PC-9 (cell line): ENCODE results near the gene IFITM5. TPM values are rescaled to one million over a fixed set of nuclear protein-coding genes. Genes with fewer than 3 reads are reported as not detected.

Experiments
- BruUV-seq: library from RNA; stranded (reverse); fragments of 400-500 nt; replicated peaks from 2 replicates; lab custom pipeline; 2021; lab: Mats Ljungman, UMichigan
- CTCF ChIA-PET: fragments of 300-600 bp; sonication (Branson Sonifier 250); formaldehyde crosslinking; loops from one replicate; lab custom pipeline; 2022; ENCODE audit warnings: antibody characterized with exemption; lab: Charles Lee
- POLR2A ChIA-PET: fragments of 300-600 bp; sonication (Branson Sonifier 250); formaldehyde crosslinking; loops from one replicate; lab custom pipeline; 2022; ENCODE audit warnings: antibody characterized with exemption; ENCODE audit not compliant: unreplicated experiment; lab: Charles Lee
- DNase-seq, 2 experiments: peaks; one replicate each; pipeline versions ENCODE4 v3.0.0 to v3.0.0-alpha.2; 2015 to 2022; ENCODE audit warnings: mixed read lengths in 1 of 2
- H2AFZ ChIP-seq: fragments of 200-600 bp; sonication (generic); 2 replicates; pipeline ENCODE4 v1.8.1; 2017; ENCODE audit warnings: antibody characterized with exemption
- H3F3A ChIP-seq: fragments of 200-600 bp; sonication (generic); 2 replicates; pipeline ENCODE4 v1.8.1; 2017; ENCODE audit warnings: antibody characterized with exemption, mild to moderate bottlenecking, low read depth; ENCODE audit not compliant: insufficient read depth
- H3K27ac ChIP-seq: fragments of 200-600 bp; sonication (generic); 2 replicates; pipeline ENCODE4 v1.6.1; 2016; ENCODE audit warnings: mixed run types
- H3K27me3 ChIP-seq: fragments of 200-600 bp; sonication (generic); 2 replicates; pipeline ENCODE4 v1.6.1; 2016; ENCODE audit warnings: low read depth, mixed run types; ENCODE audit not compliant: insufficient read depth
- H3K36me3 ChIP-seq: fragments of 200-600 bp; sonication (generic); 2 replicates; pipeline ENCODE4 v1.6.1; 2016; ENCODE audit warnings: low read depth, mixed run types
- H3K4me1 ChIP-seq: fragments of 200-600 bp; sonication (generic); replicated peaks from 2 replicates; pipeline ENCODE4 v1.6.1; 2016; ENCODE audit warnings: mixed run types; ENCODE audit not compliant: insufficient read depth
- H3K4me2 ChIP-seq: fragments of 200-600 bp; sonication (generic); 2 replicates; pipeline ENCODE4 v1.6.1; 2017; ENCODE audit warnings: mixed run types
- H3K4me3 ChIP-seq: fragments of 200-600 bp; sonication (generic); 2 replicates; pipeline ENCODE4 v1.6.1; 2016; ENCODE audit warnings: mixed run types
- H3K79me2 ChIP-seq: fragments of 200-600 bp; sonication (generic); 2 replicates; pipeline ENCODE4 v1.6.1; 2017; ENCODE audit warnings: low read depth, mixed run types
- H3K9me2 ChIP-seq: fragments of 200-600 bp; sonication (generic); 2 replicates; pipeline ENCODE4 v1.8.1; 2017; ENCODE audit warnings: mild to moderate bottlenecking; ENCODE audit not compliant: insufficient read depth
- H3K9me3 ChIP-seq: fragments of 200-600 bp; sonication (generic); 2 replicates; pipeline ENCODE4 v1.8.1; 2016; ENCODE audit warnings: low read depth; ENCODE audit not compliant: insufficient read depth
- H4K20me1 ChIP-seq: fragments of 200-600 bp; sonication (generic); 2 replicates; pipeline ENCODE4 v1.8.1; 2017; ENCODE audit not compliant: insufficient read depth
- EZH2 ChIP-seq: fragments of 200-600 bp; sonication (generic); IDR thresholded peaks from 2 replicates; pipeline ENCODE4 v1.8.0; 2017; ENCODE audit warnings: antibody characterized with exemption, low read depth
- intact Hi-C: fragments of 100-400 bp; cut with micrococcal nuclease; formaldehyde crosslinking; loops from one replicate; pipeline ENCODE4 v1.10.0; 2022; ENCODE audit not compliant: unreplicated experiment
- total RNA-seq: library from RNA; stranded (reverse); gene quantifications from 2 replicates; pipeline ENCODE4 v1.2.3, GENCODE V29; 2021
- TF ChIP-seq, protein P1 (sequence below): fragments of 200-600 bp; sonication (generic); conservative IDR thresholded peaks from 2 replicates; pipeline ENCODE4 v1.6.1; 2017; ENCODE audit warnings: mixed run types, antibody characterized with exemption, mild to moderate bottlenecking, moderate library complexity

IFITM5 gene
- total RNA-seq, 1 experiment from 2014 or later, result not detected

DNA sequence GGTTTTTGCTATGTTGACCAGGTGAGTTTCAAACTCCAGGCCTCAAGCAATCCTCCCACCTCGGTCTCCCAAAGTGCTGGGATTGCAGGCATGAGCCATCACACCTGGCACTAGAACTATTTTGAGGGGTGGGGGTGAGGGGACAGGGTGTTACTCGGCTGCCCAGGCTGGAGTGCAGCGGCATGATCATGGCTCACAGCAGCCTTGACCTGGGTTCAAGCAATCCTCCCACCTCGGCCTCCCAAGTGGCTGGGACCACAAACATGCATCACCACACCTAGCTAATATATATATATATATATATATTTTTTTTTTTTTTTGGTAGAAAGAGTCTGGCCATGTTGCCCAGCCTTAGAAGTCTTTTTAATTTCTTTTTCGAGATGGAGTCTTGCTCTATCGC, 38.4 kb upstream of the IFITM5 start:
- Histone ChIP-seq H3K9me3 (no peaks in the 10 kb centered on the region), H3K4me1 (no peaks in the 10 kb centered on the region), H3K4me2 (no peak overlapping the region), H3K27me3 (0 out of 2 replicates have a peak, but pooled peaks cover 3% of the 10 kb centered on the region), H4K20me1 (no peaks in the 10 kb centered on the region), H3K36me3 (no peaks in the 10 kb centered on the region), H3K79me2 (no peaks in the 10 kb centered on the region), H3K4me3 (no peak overlapping the region), H3K27ac (no peak overlapping the region), H2AFZ (no peak overlapping the region), H3K9me2 (no peaks in the 10 kb centered on the region), H3F3A (no peaks in the 10 kb centered on the region)
- TF ChIP-seq, protein P1, sequence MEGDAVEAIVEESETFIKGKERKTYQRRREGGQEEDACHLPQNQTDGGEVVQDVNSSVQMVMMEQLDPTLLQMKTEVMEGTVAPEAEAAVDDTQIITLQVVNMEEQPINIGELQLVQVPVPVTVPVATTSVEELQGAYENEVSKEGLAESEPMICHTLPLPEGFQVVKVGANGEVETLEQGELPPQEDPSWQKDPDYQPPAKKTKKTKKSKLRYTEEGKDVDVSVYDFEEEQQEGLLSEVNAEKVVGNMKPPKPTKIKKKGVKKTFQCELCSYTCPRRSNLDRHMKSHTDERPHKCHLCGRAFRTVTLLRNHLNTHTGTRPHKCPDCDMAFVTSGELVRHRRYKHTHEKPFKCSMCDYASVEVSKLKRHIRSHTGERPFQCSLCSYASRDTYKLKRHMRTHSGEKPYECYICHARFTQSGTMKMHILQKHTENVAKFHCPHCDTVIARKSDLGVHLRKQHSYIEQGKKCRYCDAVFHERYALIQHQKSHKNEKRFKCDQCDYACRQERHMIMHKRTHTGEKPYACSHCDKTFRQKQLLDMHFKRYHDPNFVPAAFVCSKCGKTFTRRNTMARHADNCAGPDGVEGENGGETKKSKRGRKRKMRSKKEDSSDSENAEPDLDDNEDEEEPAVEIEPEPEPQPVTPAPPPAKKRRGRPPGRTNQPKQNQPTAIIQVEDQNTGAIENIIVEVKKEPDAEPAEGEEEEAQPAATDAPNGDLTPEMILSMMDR, result no peak
- TF ChIP-seq EZH2, result no peak
- ChIA-PET CTCF (no interaction called here), POLR2A (no interaction called here)
- intact Hi-C loops, result no loop called here
- no TSS peak for BruUV-seq
- DNase-seq, result no peak

DNA sequence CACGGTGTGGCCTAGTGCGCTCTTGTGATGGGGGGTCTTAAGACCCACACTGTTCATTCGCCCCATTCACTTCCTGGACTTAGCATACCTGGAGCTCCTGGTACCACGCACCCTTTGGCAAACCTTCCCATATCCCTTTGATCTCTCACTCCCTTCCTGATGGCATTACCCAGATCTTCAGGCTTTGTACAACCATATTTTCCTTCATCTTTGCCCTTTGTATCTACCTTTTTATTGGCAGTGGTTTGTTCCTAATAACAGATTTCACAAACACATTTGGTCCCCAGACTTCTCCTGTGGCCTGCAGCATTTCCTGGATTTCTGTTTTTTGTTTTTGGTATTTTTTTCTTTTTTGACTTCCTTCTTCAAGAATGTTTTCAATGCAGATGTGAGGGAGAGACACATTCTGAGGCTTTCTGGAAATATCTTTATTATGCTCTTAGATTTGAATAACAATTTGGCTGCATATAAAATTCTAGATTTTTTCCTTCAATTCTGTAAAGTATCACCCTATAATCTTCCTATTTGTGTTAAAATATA, 37.4 kb upstream of the IFITM5 start:
- intact Hi-C loops, result no loop called here
- H2AFZ ChIP-seq, result no peak overlapping the region
- H3K36me3 ChIP-seq, result no peaks in the 10 kb centered on the region
- H3K9me3 ChIP-seq, result no peaks in the 10 kb centered on the region
- no TSS peak for BruUV-seq
- no peak for TF ChIP-seq EZH2
- TF ChIP-seq, protein P1, result no peak
- H3K27me3 ChIP-seq, result 0 out of 2 replicates have a peak, but pooled peaks cover 3% of the 10 kb centered on the region
- no peaks in the 10 kb centered on the region for H3K79me2 ChIP-seq
- H4K20me1 ChIP-seq, result no peaks in the 10 kb centered on the region
- POLR2A ChIA-PET, result no interaction called here
- no peak overlapping the region for H3K4me3 ChIP-seq
- no peak overlapping the region for H3K27ac ChIP-seq
- CTCF ChIA-PET, result no interaction called here
- H3K4me2 ChIP-seq, result no peak overlapping the region
- H3K9me2 ChIP-seq, result no peaks in the 10 kb centered on the region
- no peaks in the 10 kb centered on the region for H3K4me1 ChIP-seq
- H3F3A ChIP-seq, result no peaks in the 10 kb centered on the region
- DNase-seq, result no peak

DNA sequence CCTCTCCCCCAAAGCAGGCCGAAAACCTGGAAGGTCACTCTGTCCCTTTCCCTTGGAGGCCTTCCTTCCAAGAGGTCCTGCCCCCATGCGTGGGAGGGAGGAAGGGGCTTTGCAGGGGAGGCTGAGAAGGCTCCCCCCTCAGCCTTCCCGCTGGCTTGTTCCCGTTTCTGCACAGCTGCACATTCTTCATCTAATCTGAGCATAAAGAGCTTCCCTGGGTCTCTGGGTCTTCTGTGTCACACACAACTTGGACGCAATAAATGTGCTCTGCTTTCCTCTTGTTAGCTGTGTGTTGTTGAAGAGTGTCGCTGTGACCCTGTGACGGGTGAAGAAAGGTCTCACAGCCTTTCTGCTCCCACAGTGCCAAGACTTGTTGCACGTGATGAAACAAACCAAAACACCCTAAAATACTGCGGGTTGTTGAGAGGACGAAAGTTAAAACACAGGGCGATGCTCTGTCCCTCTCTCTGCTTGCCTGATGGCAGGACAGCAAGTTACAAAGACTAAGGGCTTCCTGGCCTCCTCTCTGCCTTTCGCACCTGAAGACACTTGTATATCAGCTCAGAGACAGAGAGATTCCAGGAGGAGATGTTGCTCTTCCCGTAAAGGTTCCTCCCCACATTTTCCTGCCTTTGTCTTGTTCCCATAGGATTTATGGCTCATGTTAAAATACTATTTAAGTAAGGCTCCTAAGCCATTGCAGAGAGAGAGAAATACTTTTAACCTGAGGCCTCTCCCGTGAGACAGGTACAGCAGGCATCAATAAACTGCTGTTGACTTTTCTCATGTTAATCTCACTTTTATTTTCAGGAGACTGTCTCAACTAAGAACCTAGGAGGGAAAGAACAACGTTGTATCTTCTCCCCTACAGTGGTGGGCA, 36.7 kb upstream of the IFITM5 start:
- CTCF ChIA-PET, result no interaction called here
- H2AFZ ChIP-seq, result no peak overlapping the region
- no TSS peak for BruUV-seq
- DNase-seq, result no peak
- H3K9me2 ChIP-seq, result no peaks in the 10 kb centered on the region
- H3K27me3 ChIP-seq, result 0 out of 2 replicates have a peak, but pooled peaks cover 3% of the 10 kb centered on the region
- H3K36me3 ChIP-seq, result no peaks in the 10 kb centered on the region
- TF ChIP-seq, protein P1, result no peak
- no peak for TF ChIP-seq EZH2
- H3F3A ChIP-seq, result no peaks in the 10 kb centered on the region
- H3K9me3 ChIP-seq, result no peaks in the 10 kb centered on the region
- H4K20me1 ChIP-seq, result no peaks in the 10 kb centered on the region
- POLR2A ChIA-PET, result no interaction called here
- no peak overlapping the region for H3K4me2 ChIP-seq
- intact Hi-C loops, result no loop called here
- H3K79me2 ChIP-seq, result no peaks in the 10 kb centered on the region
- no peak overlapping the region for H3K27ac ChIP-seq
- H3K4me1 ChIP-seq, result no peaks in the 10 kb centered on the region
- H3K4me3 ChIP-seq, result no peak overlapping the region
